HCT116 (cell line): Measurements from ENCODE around the gene MTA1. TPM values are rescaled to one million over a fixed set of nuclear protein-coding genes. Genes with fewer than 3 reads are reported as not detected.

ENCODE experiments used
- ATAC-seq: fragments of 200-7000 bp; cut with Tn5 transposase; 2 replicates; pipeline ENCODE4 v1.9.1; 2020; ENCODE audit warnings: mild to moderate bottlenecking, moderate library complexity
- BruUV-seq: library from RNA; stranded (reverse); fragments of 400-500 nt; replicated peaks from 2 replicates; lab custom pipeline; 2021; lab: Mats Ljungman, UMichigan
- CTCF ChIA-PET: fragments of 300-600 bp; sonication (Branson Sonifier 250); formaldehyde crosslinking; loops from one replicate; lab custom pipeline; 2021; ENCODE audit warnings: antibody characterized with exemption; lab: Charles Lee
- POLR2A ChIA-PET: fragments of 300-600, 350-600 bp; sonication (Branson Sonifier 250); formaldehyde crosslinking; loops from one replicate; lab custom pipeline; 2021; ENCODE audit warnings: antibody characterized with exemption; lab: Charles Lee
- RAD21 ChIA-PET, 2 experiments: fragments of 300-600 bp; sonication (Branson Sonifier 250); formaldehyde crosslinking; loops; one replicate each; lab custom pipeline; 2023; ENCODE audit warnings: low total read pairs in 2 of 2; ENCODE audit not compliant: uncharacterized antibody in 2 of 2, unreplicated experiment in 2 of 2, low non-redundant PET in 1 of 2; lab: Charles Lee
- DNase-seq: peaks from one replicate; pipeline ENCODE4 v3.0.0-alpha.2; 2010; ENCODE audit warnings: low read depth, low spot score
- H2AFZ ChIP-seq: fragments of 200-600 bp; shearing (Covaris generic), sonication (generic); 2 replicates; pipeline ENCODE4 v1.6.1; 2017; ENCODE audit warnings: low read depth, mixed run types, mixed read lengths, antibody characterized with exemption, low read length; ENCODE audit not compliant: poor library complexity, severe bottlenecking
- H3K27ac ChIP-seq: 2 replicates; pipeline ENCODE4 v1.5.1; 2012; ENCODE audit warnings: low read depth, low read length
- H3K27me3 ChIP-seq: fragments of 200-600 bp; sonication (generic); 2 replicates; pipeline ENCODE4 v1.6.1; 2016; ENCODE audit warnings: mixed run types, low read length, mixed read lengths; ENCODE audit not compliant: insufficient read depth
- H3K36me3 ChIP-seq, 2 experiments: fragments of 200-500 bp in 1 of 2; fragments of 200-600 bp in 1 of 2; sonication (Bioruptor generic) in 1 of 2; sonication (generic) in 1 of 2; 2 replicates each; pipeline versions ENCODE4 v1.5.1 to v1.6.1; 2014 to 2016; ENCODE audit warnings: low read length in 2 of 2, inconsistent platforms in 1 of 2, mixed read lengths in 1 of 2, mixed run types in 1 of 2; ENCODE audit not compliant: insufficient read depth in 2 of 2, control insufficient read depth in 1 of 2
- H3K4me1 ChIP-seq, 2 experiments: fragments of 200-600 bp in 1 of 2; sonication (generic) in 1 of 2; 2 replicates each; pipeline versions ENCODE4 v1.5.1 to v1.6.1; 2012 to 2017; ENCODE audit warnings: low read length in 2 of 2, inconsistent platforms in 1 of 2, mild to moderate bottlenecking in 1 of 2, mixed read lengths in 1 of 2, mixed run types in 1 of 2, moderate library complexity in 1 of 2; ENCODE audit not compliant: insufficient read depth in 2 of 2, control insufficient read depth in 1 of 2
- H3K4me2 ChIP-seq: fragments of 200-600 bp; sonication (generic); 2 replicates; pipeline ENCODE4 v1.6.1; 2017; ENCODE audit warnings: mixed run types, low read length, mixed read lengths
- H3K4me3 ChIP-seq, 2 experiments: fragments of 200-600 bp in 1 of 2; sonication (generic) in 1 of 2; replicated peaks in 1 of 2; 2 replicates each; pipeline ENCODE4 v1.5.1; 2011 to 2016; ENCODE audit warnings: low read length in 2 of 2, control low read depth in 1 of 2, low read depth in 1 of 2, mild to moderate bottlenecking in 1 of 2, mixed read lengths in 1 of 2, mixed run types in 1 of 2
- H3K79me2 ChIP-seq: fragments of 200-600 bp; sonication (generic); 2 replicates; pipeline ENCODE4 v1.6.1; 2017; ENCODE audit warnings: mild to moderate bottlenecking, mixed run types, low read length, moderate library complexity, mixed read lengths; ENCODE audit not compliant: insufficient read depth
- H3K9ac ChIP-seq: fragments of 200-600 bp; sonication (generic); 2 replicates; pipeline ENCODE4 v1.6.1; 2016; ENCODE audit warnings: low read length, mixed read lengths
- H3K9me2 ChIP-seq: fragments of 200-600 bp; sonication (generic), shearing (Covaris generic); 2 replicates; pipeline ENCODE4 v1.6.1; 2017; ENCODE audit warnings: mixed run types, mild to moderate bottlenecking, moderate library complexity; ENCODE audit not compliant: insufficient read depth
- H3K9me3 ChIP-seq, 2 experiments: fragments of 200-500 bp in 1 of 2; fragments of 200-600 bp in 1 of 2; sonication (Bioruptor generic) in 1 of 2; sonication (generic) in 1 of 2; 2 replicates each; pipeline ENCODE4 v1.6.1; 2014 to 2017; ENCODE audit warnings: low read length in 2 of 2, mixed read lengths in 2 of 2, inconsistent platforms in 1 of 2, low read depth in 1 of 2, mild to moderate bottlenecking in 1 of 2, mixed run types in 1 of 2, moderate library complexity in 1 of 2; ENCODE audit not compliant: control insufficient read depth in 1 of 2, insufficient read depth in 1 of 2
- H4K20me1 ChIP-seq: fragments of 200-600 bp; sonication (generic), shearing (Covaris generic); 2 replicates; pipeline ENCODE4 v1.6.1; 2017; ENCODE audit warnings: mixed run types, mild to moderate bottlenecking, moderate library complexity; ENCODE audit not compliant: insufficient read depth
- ELF1 ChIP-seq: IDR thresholded peaks from 2 replicates; pipeline ENCODE4 v1.6.1; 2012; ENCODE audit warnings: low read depth, borderline replicate concordance
- EZH2phosphoT487 ChIP-seq: fragments of 200-600 bp; IDR thresholded peaks from 2 replicates; pipeline ENCODE4 v1.6.1; 2018; ENCODE audit warnings: antibody characterized with exemption, borderline replicate concordance
- FOSL1 ChIP-seq: IDR thresholded peaks from 2 replicates; pipeline ENCODE4 v1.6.1; 2012; ENCODE audit warnings: low read depth
- MAX ChIP-seq: IDR thresholded peaks from 2 replicates; pipeline ENCODE4 v1.6.1; 2012
- POLR2A ChIP-seq: IDR thresholded peaks from 2 replicates; pipeline ENCODE4 v1.7.0; 2011; ENCODE audit warnings: borderline replicate concordance; ENCODE audit not compliant: insufficient read depth, insufficient read length; ENCODE audit errors: extremely low read depth
- POLR2AphosphoS5 ChIP-seq: IDR thresholded peaks from 2 replicates; pipeline ENCODE4 v1.6.1; 2011; ENCODE audit warnings: mild to moderate bottlenecking, low read depth, low read length, moderate library complexity
- RAD21 ChIP-seq: IDR thresholded peaks from 2 replicates; pipeline ENCODE4 v1.6.1; 2012; ENCODE audit warnings: low read depth, mild to moderate bottlenecking
- SP1 ChIP-seq: IDR thresholded peaks from 2 replicates; pipeline ENCODE4 v1.6.1; 2012; ENCODE audit warnings: low read depth
- SRF ChIP-seq: IDR thresholded peaks from 2 replicates; pipeline ENCODE4 v1.6.1; 2012; ENCODE audit warnings: low read depth
- ZNF274 ChIP-seq: fragments of 200-500 bp; sonication (Bioruptor generic); IDR thresholded peaks from 2 replicates; pipeline ENCODE4 v1.6.1; 2014; ENCODE audit warnings: mild to moderate bottlenecking, low read depth, low read length, inconsistent platforms
- intact Hi-C: fragments of 100-400 bp; cut with micrococcal nuclease; formaldehyde crosslinking; loops from 2 replicates; pipeline ENCODE4 v1.10.0; 2022
- total RNA-seq: library from RNA; stranded (reverse); gene quantifications from one replicate; pipeline ENCODE4 v1.2.1, GENCODE V29; 2021; ENCODE audit not compliant: unreplicated experiment

Gene MTA1
- total RNA-seq, 1 experiment from 2014 or later: 229 TPM

GRCh38 chr14:105450123-105450505 is 30.5 kb downstream of the MTA1 start:
- POLR2A ChIA-PET: no interaction called here
- Histone ChIP-seq H3K36me3 (peaks cover 6 to 22% of the 10 kb centered on the region in 2 experiments; a peak in 3 of 4 replicates), H3K79me2 (peaks cover 20% of the 10 kb centered on the region; the same call in 1 of the 2 replicates)

GRCh38 chr14:105450864-105451720 is 31.5 kb downstream of the MTA1 start:
- TSS peak; percentile 9 for BruUV-seq
- Histone ChIP-seq H2AFZ (no peak overlapping the region), H3K4me1 (no peaks in the 10 kb centered on the region), H3K79me2 (peaks cover 20% of the 10 kb centered on the region; the same call in 1 of the 2 replicates), H3K36me3 (peaks cover 11 to 22% of the 10 kb centered on the region in 2 experiments; a peak in 3 of 4 replicates), H3K27ac (no peak overlapping the region), H3K4me3 (no peak overlapping the region), H3K9ac (no peak overlapping the region), H3K9me2 (no peaks in the 10 kb centered on the region), H3K4me2 (no peak overlapping the region), H3K9me3 (no peaks in the 10 kb centered on the region), H3K27me3 (no peaks in the 10 kb centered on the region), H4K20me1 (no peaks in the 10 kb centered on the region)
- ATAC-seq: no peak
- POLR2A ChIA-PET: no interaction called here
- no peak for TF ChIP-seq SRF
- TF ChIP-seq POLR2A: no peak
- TF ChIP-seq ZNF274: no peak
- TF ChIP-seq ELF1: no peak
- TF ChIP-seq MAX: no peak
- no peak for TF ChIP-seq SP1
- TF ChIP-seq EZH2phosphoT487: no peak
- TF ChIP-seq POLR2AphosphoS5: no peak
- no peak for TF ChIP-seq FOSL1
- CTCF ChIA-PET: interaction anchor here (0.6 kb wide), 1 partner anchor 39 kb away, joined by 3 read pairs; no protein-coding TSS in a partner anchor
- no peak for DNase-seq
- intact Hi-C loops: no loop called here
- RAD21 ChIA-PET: no interaction called here

More at GRCh38 chr14:105450123-105450505, 30.5 kb downstream of the MTA1 start:
- H3K9me2 ChIP-seq: no peaks in the 10 kb centered on the region
- CTCF ChIA-PET: no interaction called here
- no peaks in the 10 kb centered on the region for H4K20me1 ChIP-seq
- no peaks in the 10 kb centered on the region for H3K4me1 ChIP-seq
- H2AFZ ChIP-seq: no peak overlapping the region
- RAD21 ChIA-PET: no interaction called here
- DNase-seq (no peak), ATAC-seq (no peak)
- no peak for TF ChIP-seq RAD21
- BruUV-seq: no TSS peak
- no peaks in the 10 kb centered on the region for H3K9me3 ChIP-seq
- no peak overlapping the region for H3K4me3 ChIP-seq
- H3K4me2 ChIP-seq: no peak overlapping the region
- intact Hi-C loops: no loop called here
- no peaks in the 10 kb centered on the region for H3K27me3 ChIP-seq
- H3K9ac ChIP-seq: no peak overlapping the region
- H3K27ac ChIP-seq: no peak overlapping the region
